ENCODE measurements around the gene HMCN1. TPM values are rescaled to one million over a fixed set of nuclear protein-coding genes. Genes with fewer than 3 reads are reported as not detected.

The HMCN1 gene
- total RNA-seq, 5 donors from 2014 or later (not counting 1 experiment from before 2014, with no cell fraction given) = 0.05 to 0.23 (median 0.16) TPM

- H3K36me3 Mint-ChIP-seq = no peaks in the 10 kb centered on the region
- Histone ChIP-seq H3K4me3 (ENCODE audit: control insufficient read depth in 1 of 2, extremely low read depth in 1 of 2, low read length in 1 of 2) (no peak overlapping the region), H3K27ac (ENCODE audit: low read length) (no peak overlapping the region), H3K27me3 (replicated peaks in 1 of 2; ENCODE audit: control insufficient read depth in 2 of 2, extremely low read depth in 1 of 2, insufficient read depth in 2 of 2, low read length in 1 of 2) (no peaks in the 10 kb centered on the region), H3K9me3 (no peaks in the 10 kb centered on the region), H3K4me1 (ENCODE audit: control insufficient read depth in 1 of 2, extremely low read depth in 1 of 2, insufficient read depth in 2 of 2, low read length in 2 of 2) (no peaks in the 10 kb centered on the region), H3K36me3 (ENCODE audit: control insufficient read depth in 2 of 2, extremely low read depth in 1 of 2, insufficient read depth in 1 of 2, low read length in 1 of 2) (no peaks in the 10 kb centered on the region)
- ChIA-PET CTCF (no interaction called here), POLR2A (no interaction called here)
- no peak overlapping the region for H3K4me3 Mint-ChIP-seq
- H3K4me1 Mint-ChIP-seq = no peaks in the 10 kb centered on the region
- ATAC-seq (replicated peaks in 1 of 4) (no peak), DNase-seq (no peak)
- peaks cover 8 to 18% of the 10 kb centered on the region in 2 donors for H3K27me3 Mint-ChIP-seq
- WGBS (ENCODE audit: insufficient coverage) = 33% methylated on average over 1 of the region's 3 CpGs
- no peaks in the 10 kb centered on the region for H3K9me3 Mint-ChIP-seq
- no peak overlapping the region for H3K27ac Mint-ChIP-seq
Measured at GRCh38 chr1:185965870-185966269, 231.7 kb downstream of the HMCN1 start.

GRCh38 chr1:185966471-185966870, 232.3 kb downstream of the HMCN1 start:
- WGBS (ENCODE audit: insufficient coverage) = no CpG with 5 or more reads among the region's 2 CpGs
- CTCF ChIA-PET = interaction anchor here in 1 of 2 donors (0.5 kb wide), 1 partner anchor 222 kb away, joined by 5 read pairs; no protein-coding TSS in a partner anchor

GRCh38 chr1:185969028-185969427, 234.8 kb downstream of the HMCN1 start:
- Histone ChIP-seq H3K4me3 (ENCODE audit: control insufficient read depth in 1 of 2, extremely low read depth in 1 of 2, low read length in 1 of 2) (no peak overlapping the region), H3K4me1 (ENCODE audit: control insufficient read depth in 1 of 2, extremely low read depth in 1 of 2, insufficient read depth in 2 of 2, low read length in 2 of 2) (no peaks in the 10 kb centered on the region), H3K27me3 (replicated peaks in 1 of 2; ENCODE audit: control insufficient read depth in 2 of 2, extremely low read depth in 1 of 2, insufficient read depth in 2 of 2, low read length in 1 of 2) (no peaks in the 10 kb centered on the region), H3K36me3 (ENCODE audit: control insufficient read depth in 2 of 2, extremely low read depth in 1 of 2, insufficient read depth in 1 of 2, low read length in 1 of 2) (no peaks in the 10 kb centered on the region), H3K27ac (ENCODE audit: low read length) (no peak overlapping the region), H3K9me3 (no peaks in the 10 kb centered on the region)
- Mint-ChIP-seq H3K27me3 (peaks cover 5 to 12% of the 10 kb centered on the region in 2 donors), H3K27ac (no peak overlapping the region), H3K4me1 (no peaks in the 10 kb centered on the region), H3K36me3 (no peaks in the 10 kb centered on the region), H3K4me3 (no peak overlapping the region), H3K9me3 (no peaks in the 10 kb centered on the region)
- ATAC-seq (replicated peaks in 1 of 4) = no peak
- ChIA-PET POLR2A (no interaction called here), CTCF (no interaction called here)
- DNase-seq = no peak
- 90% methylated on average over 3 of the region's 4 CpGs for WGBS (ENCODE audit: insufficient coverage)

More at GRCh38 chr1:185966471-185966870, 232.3 kb downstream of the HMCN1 start:
- POLR2A ChIA-PET = no interaction called here
- Mint-ChIP-seq H3K4me1 (no peaks in the 10 kb centered on the region), H3K4me3 (no peak overlapping the region), H3K27me3 (peaks cover 5 to 17% of the 10 kb centered on the region in 2 donors), H3K27ac (no peak overlapping the region), H3K9me3 (no peaks in the 10 kb centered on the region), H3K36me3 (no peaks in the 10 kb centered on the region)
- Histone ChIP-seq H3K27me3 (replicated peaks in 1 of 2; ENCODE audit: control insufficient read depth in 2 of 2, extremely low read depth in 1 of 2, insufficient read depth in 2 of 2, low read length in 1 of 2) (no peaks in the 10 kb centered on the region), H3K9me3 (no peaks in the 10 kb centered on the region), H3K4me3 (ENCODE audit: control insufficient read depth in 1 of 2, extremely low read depth in 1 of 2, low read length in 1 of 2) (no peak overlapping the region), H3K36me3 (ENCODE audit: control insufficient read depth in 2 of 2, extremely low read depth in 1 of 2, insufficient read depth in 1 of 2, low read length in 1 of 2) (no peaks in the 10 kb centered on the region), H3K4me1 (ENCODE audit: control insufficient read depth in 1 of 2, extremely low read depth in 1 of 2, insufficient read depth in 2 of 2, low read length in 2 of 2) (no peaks in the 10 kb centered on the region), H3K27ac (ENCODE audit: low read length) (no peak overlapping the region)
- no peak for ATAC-seq (replicated peaks in 1 of 4)
- no peak for DNase-seq

GRCh38 chr1:185969524-185969991, 235.4 kb downstream of the HMCN1 start:
- CTCF ChIA-PET = no interaction called here
- H3K9me3 Mint-ChIP-seq = no peaks in the 10 kb centered on the region
- peaks cover 3 to 13% of the 10 kb centered on the region in 2 donors for H3K27me3 Mint-ChIP-seq
- H3K36me3 ChIP-seq (ENCODE audit: control insufficient read depth in 2 of 2, extremely low read depth in 1 of 2, insufficient read depth in 1 of 2, low read length in 1 of 2) = no peaks in the 10 kb centered on the region
- POLR2A ChIA-PET = no interaction called here
- DNase-seq (no peak), ATAC-seq (replicated peaks in 1 of 4) (no peak)
- H3K36me3 Mint-ChIP-seq = no peaks in the 10 kb centered on the region
- no peak overlapping the region for H3K4me3 Mint-ChIP-seq
- no peak overlapping the region for H3K4me3 ChIP-seq (ENCODE audit: control insufficient read depth in 1 of 2, extremely low read depth in 1 of 2, low read length in 1 of 2)
- no peak overlapping the region for H3K27ac Mint-ChIP-seq
- H3K4me1 Mint-ChIP-seq = no peaks in the 10 kb centered on the region
- H3K9me3 ChIP-seq = no peaks in the 10 kb centered on the region
- H3K4me1 ChIP-seq (ENCODE audit: control insufficient read depth in 1 of 2, extremely low read depth in 1 of 2, insufficient read depth in 2 of 2, low read length in 2 of 2) = no peaks in the 10 kb centered on the region
- H3K27ac ChIP-seq (ENCODE audit: low read length) = no peak overlapping the region
- H3K27me3 ChIP-seq (replicated peaks in 1 of 2; ENCODE audit: control insufficient read depth in 2 of 2, extremely low read depth in 1 of 2, insufficient read depth in 2 of 2, low read length in 1 of 2) = no peaks in the 10 kb centered on the region

GRCh38 chr1:185971688-185972087, 237.5 kb downstream of the HMCN1 start:
- Mint-ChIP-seq H3K4me1 (no peaks in the 10 kb centered on the region), H3K27me3 (peaks cover 1 to 16% of the 10 kb centered on the region in 2 donors), H3K4me3 (no peak overlapping the region), H3K9me3 (no peaks in the 10 kb centered on the region), H3K27ac (no peak overlapping the region), H3K36me3 (no peaks in the 10 kb centered on the region)
- no peak for DNase-seq
- no peak overlapping the region for H3K27ac ChIP-seq (ENCODE audit: low read length)
- CTCF ChIA-PET = no interaction called here
- no peak overlapping the region for H3K4me3 ChIP-seq (ENCODE audit: control insufficient read depth in 1 of 2, extremely low read depth in 1 of 2, low read length in 1 of 2)
- H3K36me3 ChIP-seq (ENCODE audit: control insufficient read depth in 2 of 2, extremely low read depth in 1 of 2, insufficient read depth in 1 of 2, low read length in 1 of 2) = no peaks in the 10 kb centered on the region
- no peaks in the 10 kb centered on the region for H3K9me3 ChIP-seq
- no peaks in the 10 kb centered on the region for H3K27me3 ChIP-seq (replicated peaks in 1 of 2; ENCODE audit: control insufficient read depth in 2 of 2, extremely low read depth in 1 of 2, insufficient read depth in 2 of 2, low read length in 1 of 2)
- POLR2A ChIA-PET = no interaction called here
- no peaks in the 10 kb centered on the region for H3K4me1 ChIP-seq (ENCODE audit: control insufficient read depth in 1 of 2, extremely low read depth in 1 of 2, insufficient read depth in 2 of 2, low read length in 2 of 2)
- WGBS (ENCODE audit: insufficient coverage) = no CpG with 5 or more reads among the region's 1 CpG
- ATAC-seq (replicated peaks in 1 of 4) = no peak

GRCh38 chr1:185972096-185972850, 238.1 kb downstream of the HMCN1 start:
- POLR2A ChIA-PET = no interaction called here
- no peak overlapping the region for H3K4me3 ChIP-seq (ENCODE audit: control insufficient read depth in 1 of 2, extremely low read depth in 1 of 2, low read length in 1 of 2)
- no peak overlapping the region for H3K27ac Mint-ChIP-seq
- no peaks in the 10 kb centered on the region for H3K9me3 Mint-ChIP-seq
- H3K27me3 Mint-ChIP-seq = peaks cover 0 to 16% of the 10 kb centered on the region in 2 donors
- DNase-seq (no peak), ATAC-seq (replicated peaks in 1 of 4) (no peak)
- H3K4me3 Mint-ChIP-seq = no peak overlapping the region
- no peaks in the 10 kb centered on the region for H3K36me3 ChIP-seq (ENCODE audit: control insufficient read depth in 2 of 2, extremely low read depth in 1 of 2, insufficient read depth in 1 of 2, low read length in 1 of 2)
- no peaks in the 10 kb centered on the region for H3K9me3 ChIP-seq
- no peaks in the 10 kb centered on the region for H3K4me1 ChIP-seq (ENCODE audit: control insufficient read depth in 1 of 2, extremely low read depth in 1 of 2, insufficient read depth in 2 of 2, low read length in 2 of 2)
- CTCF ChIA-PET = no interaction called here
- H3K4me1 Mint-ChIP-seq = no peaks in the 10 kb centered on the region
- no CpG with 5 or more reads among the region's 3 CpGs for WGBS (ENCODE audit: insufficient coverage)
- H3K27me3 ChIP-seq (replicated peaks in 1 of 2; ENCODE audit: control insufficient read depth in 2 of 2, extremely low read depth in 1 of 2, insufficient read depth in 2 of 2, low read length in 1 of 2) = no peaks in the 10 kb centered on the region
- H3K27ac ChIP-seq (ENCODE audit: low read length) = no peak overlapping the region
- no peaks in the 10 kb centered on the region for H3K36me3 Mint-ChIP-seq

Data from T-cell (primary cell).